Peyer's patch (tissue), 4 donors: ENCODE measurements around the gene LAMA4.

Experiments used
- POLR2A ChIP-seq, 2 donors: fragments of 450-650 bp; IDR thresholded peaks; one replicate each; pipeline ENCODE4 v1.5.1; 2017; ENCODE audit warnings: antibody characterized with exemption in 2 of 2, mild to moderate bottlenecking in 2 of 2, moderate library complexity in 2 of 2
- TF ChIP-seq, protein P1 (sequence below), 6 experiments: fragments of 450-650 bp in 4 of 6; fragments of 200-600 bp in 2 of 6; sonication (generic) in 1 of 6; IDR thresholded peaks; one replicate each; pipeline ENCODE4 v1.5.1; 2017 to 2019; ENCODE audit warnings: antibody characterized with exemption in 6 of 6, mild to moderate bottlenecking in 3 of 6, moderate library complexity in 1 of 6

DNA sequence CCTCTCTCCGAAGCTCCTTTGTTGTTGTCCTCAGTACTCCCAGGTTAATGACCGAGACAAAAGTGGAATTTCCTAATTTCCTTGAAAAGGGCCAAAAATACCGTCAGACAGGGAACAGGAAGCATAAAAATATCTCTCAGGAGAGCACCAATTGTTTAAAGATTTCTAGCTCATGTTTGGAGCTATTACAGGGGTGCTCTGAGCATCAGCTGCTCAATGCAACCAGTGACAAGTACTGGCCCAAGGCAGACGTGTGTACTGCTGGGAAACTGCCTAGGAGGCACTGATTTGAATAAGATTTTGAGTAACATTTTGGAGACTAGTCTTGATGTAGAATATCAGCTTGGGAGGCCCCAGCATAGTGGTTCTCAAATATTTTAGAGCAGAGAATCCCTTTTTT, 17.3 kb downstream of the LAMA4 start:
- TF ChIP-seq, protein P1, sequence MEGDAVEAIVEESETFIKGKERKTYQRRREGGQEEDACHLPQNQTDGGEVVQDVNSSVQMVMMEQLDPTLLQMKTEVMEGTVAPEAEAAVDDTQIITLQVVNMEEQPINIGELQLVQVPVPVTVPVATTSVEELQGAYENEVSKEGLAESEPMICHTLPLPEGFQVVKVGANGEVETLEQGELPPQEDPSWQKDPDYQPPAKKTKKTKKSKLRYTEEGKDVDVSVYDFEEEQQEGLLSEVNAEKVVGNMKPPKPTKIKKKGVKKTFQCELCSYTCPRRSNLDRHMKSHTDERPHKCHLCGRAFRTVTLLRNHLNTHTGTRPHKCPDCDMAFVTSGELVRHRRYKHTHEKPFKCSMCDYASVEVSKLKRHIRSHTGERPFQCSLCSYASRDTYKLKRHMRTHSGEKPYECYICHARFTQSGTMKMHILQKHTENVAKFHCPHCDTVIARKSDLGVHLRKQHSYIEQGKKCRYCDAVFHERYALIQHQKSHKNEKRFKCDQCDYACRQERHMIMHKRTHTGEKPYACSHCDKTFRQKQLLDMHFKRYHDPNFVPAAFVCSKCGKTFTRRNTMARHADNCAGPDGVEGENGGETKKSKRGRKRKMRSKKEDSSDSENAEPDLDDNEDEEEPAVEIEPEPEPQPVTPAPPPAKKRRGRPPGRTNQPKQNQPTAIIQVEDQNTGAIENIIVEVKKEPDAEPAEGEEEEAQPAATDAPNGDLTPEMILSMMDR (IDR thresholded peaks at IDR 0.05), result no peak
- TF ChIP-seq POLR2A (IDR thresholded peaks at IDR 0.05), result no peak
